Large intestine (tissue), 3 donors: ENCODE data around the gene MAPK8IP1. TPM values are rescaled to one million over a fixed set of nuclear protein-coding genes. Genes with fewer than 3 reads are reported as not detected.

Source experiments
- DNase-seq, 2 donors: peaks; one replicate each; pipeline versions ENCODE4 v3.0.0 to v3.0.0-alpha.2; 2013
- H3K27ac ChIP-seq: one replicate; pipeline ENCODE4 v1.5.1; 2013; ENCODE audit warnings: low read length
- H3K27me3 ChIP-seq: 2 replicates; pipeline ENCODE4 v1.6.1; 2013; ENCODE audit warnings: low read length; ENCODE audit not compliant: control insufficient read depth, insufficient read depth
- H3K36me3 ChIP-seq: 2 replicates; pipeline ENCODE4 v1.6.1; 2013; ENCODE audit warnings: low read length; ENCODE audit not compliant: control insufficient read depth, insufficient read depth
- H3K4me1 ChIP-seq: one replicate; pipeline ENCODE4 v1.6.1; 2013; ENCODE audit warnings: low read length; ENCODE audit not compliant: control insufficient read depth, insufficient read depth
- H3K4me3 ChIP-seq: one replicate; pipeline ENCODE4 v1.5.1; 2013; ENCODE audit warnings: low read length
- H3K9me3 ChIP-seq: one replicate; pipeline ENCODE4 v1.6.1; 2013; ENCODE audit warnings: mild to moderate bottlenecking, low read depth, low read length, moderate library complexity; ENCODE audit not compliant: control insufficient read depth
- WGBS: methylation state at CpG from one replicate; pipeline ENCODE4 v1.1.5; 2013; ENCODE audit warnings: low lambda C conversion rate; ENCODE audit not compliant: insufficient coverage; 5-methylcytosine and 5-hydroxymethylcytosine counted together
- polyA plus RNA-seq: library from polyadenylated mRNA; unstranded; fragments of 120-200 nt; gene quantifications from one replicate; pipeline ENCODE4 v1.2.1, GENCODE V29; 2013

MAPK8IP1 gene
- polyA plus RNA-seq, 1 donor = 9.0 TPM

GRCh38 chr11:45879803-45880686, 5.4 kb upstream of the MAPK8IP1 start:
- no peak overlapping the region for H3K4me3 ChIP-seq
- H3K27ac ChIP-seq = no peak overlapping the region
- H3K4me1 ChIP-seq = peaks cover under 1% of the 10 kb centered on the region
- H3K36me3 ChIP-seq = peaks cover 68% of the 10 kb centered on the region
- H3K27me3 ChIP-seq = peaks cover under 1% of the 10 kb centered on the region
- H3K9me3 ChIP-seq = no peaks in the 10 kb centered on the region
- whole genome bisulfite sequencing = no CpG with 5 or more reads among the region's 7 CpGs
- no peak for DNase-seq

GRCh38 chr11:45880772-45881570, 4.5 kb upstream of the MAPK8IP1 start:
- peaks cover 59% of the 10 kb centered on the region for H3K36me3 ChIP-seq

GRCh38 chr11:45881708-45882368, 3.6 kb upstream of the MAPK8IP1 start:
- DNase-seq = no peak
- Histone ChIP-seq H3K27ac (no peak overlapping the region), H3K4me3 (no peak overlapping the region), H3K27me3 (peaks cover 15% of the 10 kb centered on the region), H3K9me3 (no peaks in the 10 kb centered on the region), H3K36me3 (peaks cover 51% of the 10 kb centered on the region), H3K4me1 (peaks cover 8% of the 10 kb centered on the region)
- no CpG with 5 or more reads among the region's 6 CpGs for WGBS

More at GRCh38 chr11:45880772-45881570, 4.5 kb upstream of the MAPK8IP1 start:
- Histone ChIP-seq H3K4me1 (peaks cover 5% of the 10 kb centered on the region), H3K9me3 (no peaks in the 10 kb centered on the region), H3K27me3 (peaks cover 6% of the 10 kb centered on the region), H3K4me3 (no peak overlapping the region), H3K27ac (no peak overlapping the region)
- 100% methylated on average over 1 of the region's 15 CpGs for WGBS
- no peak for DNase-seq

- Histone ChIP-seq H3K27me3 (peaks cover 24% of the 10 kb centered on the region), H3K36me3 (peaks cover 32% of the 10 kb centered on the region), H3K9me3 (no peaks in the 10 kb centered on the region), H3K27ac (no peak overlapping the region), H3K4me3 (no peak overlapping the region), H3K4me1 (peaks cover 8% of the 10 kb centered on the region)
- no CpG with 5 or more reads among the region's 10 CpGs for WGBS
- no peak for DNase-seq
Measured at GRCh38 chr11:45884596-45885185, 760 bp upstream of the MAPK8IP1 start.

GRCh38 chr11:45885921-45886721, 670 bp downstream of the MAPK8IP1 start:
- no peak for DNase-seq
- Histone ChIP-seq H3K4me1 (peaks cover 8% of the 10 kb centered on the region), H3K4me3 (peak overlapping the region; percentile 39), H3K36me3 (peaks cover 18% of the 10 kb centered on the region), H3K27ac (no peak overlapping the region), H3K27me3 (peaks cover 24% of the 10 kb centered on the region), H3K9me3 (no peaks in the 10 kb centered on the region)
- no CpG with 5 or more reads among the region's 43 CpGs for WGBS

- WGBS = no CpG with 5 or more reads among the region's 4 CpGs
- Histone ChIP-seq H3K4me3 (no peak overlapping the region), H3K27me3 (peaks cover 24% of the 10 kb centered on the region), H3K36me3 (peaks cover 10% of the 10 kb centered on the region), H3K9me3 (no peaks in the 10 kb centered on the region), H3K27ac (no peak overlapping the region), H3K4me1 (peaks cover 8% of the 10 kb centered on the region)
- DNase-seq = no peak
Measured at GRCh38 chr11:45886816-45887520, 1.5 kb downstream of the MAPK8IP1 start.

- no peak overlapping the region for H3K4me3 ChIP-seq
- H3K9me3 ChIP-seq = no peaks in the 10 kb centered on the region
- peaks cover 3% of the 10 kb centered on the region for H3K36me3 ChIP-seq
- no CpG with 5 or more reads among the region's 10 CpGs for WGBS
- no peak overlapping the region for H3K27ac ChIP-seq
- H3K27me3 ChIP-seq = peaks cover 24% of the 10 kb centered on the region
- H3K4me1 ChIP-seq = peaks cover 8% of the 10 kb centered on the region
- DNase-seq = no peak
Measured at GRCh38 chr11:45887587-45887986, 2.1 kb downstream of the MAPK8IP1 start.

GRCh38 chr11:45889555-45889954, 4.1 kb downstream of the MAPK8IP1 start:
- WGBS = 100% methylated on average over 2 of the region's 8 CpGs
- H3K9me3 ChIP-seq = no peaks in the 10 kb centered on the region
- no peak for DNase-seq
- H3K27me3 ChIP-seq = peaks cover 26% of the 10 kb centered on the region
- H3K4me3 ChIP-seq = no peak overlapping the region
- H3K36me3 ChIP-seq = no peaks in the 10 kb centered on the region
- H3K27ac ChIP-seq = no peak overlapping the region
- H3K4me1 ChIP-seq = peaks cover 8% of the 10 kb centered on the region

- Histone ChIP-seq H3K36me3 (no peaks in the 10 kb centered on the region), H3K27ac (no peak overlapping the region), H3K27me3 (peaks cover 29% of the 10 kb centered on the region), H3K9me3 (no peaks in the 10 kb centered on the region), H3K4me1 (peaks cover 8% of the 10 kb centered on the region), H3K4me3 (no peak overlapping the region)
- no peak for DNase-seq
- WGBS = 80% methylated on average over 2 of the region's 9 CpGs
Measured at GRCh38 chr11:45889966-45890365, 4.5 kb downstream of the MAPK8IP1 start.
